WTC11 (cell line): ENCODE data around the gene MAMSTR. TPM values are rescaled to one million over a fixed set of nuclear protein-coding genes. Genes with fewer than 3 reads are reported as not detected.
A peak's percentile ranks its signal among the peaks of the same experiment; 100 is the strongest.

ENCODE experiments used
- ATAC-seq: fragments of 200-7000 bp; cut with Tn5 transposase; 2 replicates; pipeline ENCODE4 v1.10.0; 2021; ENCODE audit warnings: mild to moderate bottlenecking, moderate library complexity
- CTCF ChIA-PET: fragments of 300-600 bp; sonication (Branson Sonifier 250); formaldehyde crosslinking; loops from one replicate; lab custom pipeline; 2021; ENCODE audit warnings: antibody characterized with exemption; lab: Charles Lee
- POLR2A ChIA-PET: fragments of 350-600 bp; sonication (Branson Sonifier 250); formaldehyde crosslinking; loops from one replicate; lab custom pipeline; 2021; ENCODE audit warnings: antibody characterized with exemption; lab: Charles Lee
- DNase-seq: peaks from one replicate; pipeline ENCODE4 v3.0.0; 2021; ENCODE audit warnings: low spot score
- H3K27ac Mint-ChIP-seq: 2 replicates; pipeline ENCODE4 v1.8.0; 2021; ENCODE audit warnings: mixed read lengths
- H3K27me3 Mint-ChIP-seq: 2 replicates; pipeline ENCODE4 v1.8.0; 2021; ENCODE audit warnings: low read depth, mild to moderate bottlenecking, moderate library complexity, mixed read lengths
- H3K36me3 Mint-ChIP-seq: 2 replicates; pipeline ENCODE4 v1.8.0; 2021; ENCODE audit warnings: mixed read lengths
- H3K4me1 Mint-ChIP-seq: 2 replicates; pipeline ENCODE4 v1.8.0; 2022; ENCODE audit warnings: mixed read lengths
- H3K4me3 Mint-ChIP-seq: 2 replicates; pipeline ENCODE4 v1.8.0; 2021; ENCODE audit warnings: mild to moderate bottlenecking, moderate library complexity, mixed read lengths
- H3K9me3 Mint-ChIP-seq: 2 replicates; pipeline ENCODE4 v1.8.0; 2021; ENCODE audit warnings: mixed read lengths
- CBFB ChIP-seq: sonication (generic); formaldehyde crosslinking; IDR thresholded peaks from 2 replicates; pipeline ENCODE4 v1.8.1; 2022; ENCODE audit warnings: mild to moderate bottlenecking, low read depth, missing genetic modification reagents
- FOXP1 ChIP-seq: sonication (generic); formaldehyde crosslinking; IDR thresholded peaks from 2 replicates; pipeline ENCODE4 v1.8.0; 2022; ENCODE audit warnings: missing genetic modification reagents, mild to moderate bottlenecking, moderate library complexity, borderline replicate concordance
- JUN ChIP-seq: sonication (generic); formaldehyde crosslinking; IDR thresholded peaks from 2 replicates; pipeline ENCODE4 v1.8.0; 2023; ENCODE audit warnings: mild to moderate bottlenecking, missing genetic modification reagents
- MXD4 ChIP-seq: fragments of 250-450 bp; sonication (Bioruptor Pico); IDR thresholded peaks from 2 replicates; pipeline ENCODE4 v1.8.0; 2021; ENCODE audit warnings: mild to moderate bottlenecking, moderate library complexity, borderline replicate concordance
- NFATC4 ChIP-seq: fragments of 250-450 bp; sonication (Bioruptor Pico); IDR thresholded peaks from 2 replicates; pipeline ENCODE4 v1.9.0; 2021; ENCODE audit warnings: mild to moderate bottlenecking
- NFE2L1 ChIP-seq: sonication (generic); formaldehyde crosslinking; IDR thresholded peaks from 2 replicates; pipeline ENCODE4 v1.8.1; 2023; ENCODE audit warnings: missing genetic modification reagents
- OVOL2 ChIP-seq: fragments of 250-450 bp; sonication (Bioruptor Pico); IDR thresholded peaks from 2 replicates; pipeline ENCODE4 v1.9.0; 2021; ENCODE audit warnings: mild to moderate bottlenecking, borderline replicate concordance
- SMAD4 ChIP-seq: sonication (generic); formaldehyde crosslinking; IDR thresholded peaks from 2 replicates; pipeline ENCODE4 v1.8.0; 2022; ENCODE audit warnings: mild to moderate bottlenecking, missing genetic modification reagents
- SP1 ChIP-seq: sonication (generic); formaldehyde crosslinking; conservative IDR thresholded peaks from 2 replicates; pipeline ENCODE4 v1.8.1; 2022; ENCODE audit warnings: missing genetic modification reagents
- TEAD1 ChIP-seq: sonication (generic); formaldehyde crosslinking; IDR thresholded peaks from 2 replicates; pipeline ENCODE4 v1.8.0; 2022; ENCODE audit warnings: mild to moderate bottlenecking, missing genetic modification reagents
- TEAD4 ChIP-seq: sonication (generic); formaldehyde crosslinking; IDR thresholded peaks from 2 replicates; pipeline ENCODE4 v1.8.0; 2022; ENCODE audit warnings: mild to moderate bottlenecking, missing genetic modification reagents
- ZNF219 ChIP-seq: sonication (generic); formaldehyde crosslinking; IDR thresholded peaks from 2 replicates; pipeline ENCODE4 v1.8.0; 2023; ENCODE audit warnings: missing genetic modification reagents, mild to moderate bottlenecking, borderline replicate concordance
- total RNA-seq: library from RNA; stranded (reverse); gene quantifications from 3 replicates; pipeline ENCODE4 v1.2.3, GENCODE V29; 2021
- TF ChIP-seq, protein P1 (sequence below): fragments of 200-600 bp; IDR thresholded peaks from 2 replicates; pipeline ENCODE4 v1.8.0; 2022; ENCODE audit warnings: antibody characterized with exemption
- TF ChIP-seq, protein P2 (sequence below): fragments of 250-450 bp; sonication (Bioruptor Pico); IDR thresholded peaks from 2 replicates; pipeline ENCODE4 v2.1.2; 2022; ENCODE audit warnings: mild to moderate bottlenecking, moderate library complexity
- TF ChIP-seq, protein P3 (sequence below): sonication (generic); formaldehyde crosslinking; IDR thresholded peaks from 2 replicates; pipeline ENCODE4 v1.8.1; 2023; ENCODE audit warnings: mild to moderate bottlenecking, missing genetic modification reagents
- TF ChIP-seq, protein P4 (sequence below): sonication (generic); formaldehyde crosslinking; IDR thresholded peaks from 2 replicates; pipeline ENCODE4 v1.8.1; 2023; ENCODE audit warnings: mild to moderate bottlenecking, missing genetic modification reagents, moderate library complexity
- TF ChIP-seq, protein P5 (sequence below): sonication (generic); formaldehyde crosslinking; IDR thresholded peaks from 2 replicates; pipeline ENCODE4 v1.8.0; 2022; ENCODE audit warnings: mild to moderate bottlenecking, missing genetic modification reagents
- TF ChIP-seq, protein P6 (sequence below): sonication (generic); formaldehyde crosslinking; IDR thresholded peaks from 2 replicates; pipeline ENCODE4 v1.8.0; 2023; ENCODE audit warnings: missing genetic modification reagents

The MAMSTR gene
- total RNA-seq, 1 experiment from 2014 or later: 1.4 TPM

DNA sequence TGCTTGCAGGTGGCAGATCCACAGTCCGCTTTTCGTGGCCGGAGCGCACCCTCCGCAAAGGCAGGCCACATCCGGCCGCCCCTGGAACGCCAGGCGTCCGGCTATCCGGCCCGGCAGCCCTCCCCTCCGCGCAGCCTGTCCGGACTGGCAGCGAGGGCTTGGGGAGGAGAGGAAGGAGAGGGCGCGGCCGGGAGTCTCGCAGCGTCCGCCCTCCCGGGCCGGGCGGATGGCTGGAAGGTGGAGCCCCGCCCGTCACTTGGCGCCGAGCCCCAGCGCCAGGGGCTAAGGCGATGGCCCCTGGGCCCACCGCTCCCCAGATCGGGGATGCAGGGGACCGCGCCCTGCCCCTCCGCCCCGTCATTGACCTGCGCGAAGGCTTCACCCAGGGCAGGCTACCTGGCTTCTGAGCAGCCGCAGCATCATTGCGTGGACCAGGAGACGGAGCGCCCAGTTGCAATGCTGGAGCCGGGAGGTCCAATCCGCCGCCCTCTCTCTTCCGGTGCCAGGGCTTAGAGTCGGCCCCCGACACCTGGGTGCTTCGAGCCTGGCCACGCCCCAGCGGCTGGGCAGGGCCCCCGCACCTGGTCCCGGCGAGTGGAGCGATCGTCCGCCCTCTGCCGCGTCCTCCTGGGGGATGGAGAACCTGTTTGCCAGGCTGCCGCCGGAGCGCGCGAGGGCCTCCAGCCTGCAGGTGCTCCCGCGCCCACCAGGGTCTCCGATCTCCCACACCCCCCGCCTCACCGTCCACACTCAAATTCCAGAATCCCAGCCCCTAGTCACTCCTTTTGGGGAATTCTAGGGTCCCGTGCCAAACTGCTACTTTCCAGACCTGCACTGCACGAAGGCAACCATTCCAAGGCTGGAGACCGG lies 33.2 kb upstream of the MAMSTR start, which contains the start of gene FUT1 (continued):
- TF ChIP-seq, protein P1, sequence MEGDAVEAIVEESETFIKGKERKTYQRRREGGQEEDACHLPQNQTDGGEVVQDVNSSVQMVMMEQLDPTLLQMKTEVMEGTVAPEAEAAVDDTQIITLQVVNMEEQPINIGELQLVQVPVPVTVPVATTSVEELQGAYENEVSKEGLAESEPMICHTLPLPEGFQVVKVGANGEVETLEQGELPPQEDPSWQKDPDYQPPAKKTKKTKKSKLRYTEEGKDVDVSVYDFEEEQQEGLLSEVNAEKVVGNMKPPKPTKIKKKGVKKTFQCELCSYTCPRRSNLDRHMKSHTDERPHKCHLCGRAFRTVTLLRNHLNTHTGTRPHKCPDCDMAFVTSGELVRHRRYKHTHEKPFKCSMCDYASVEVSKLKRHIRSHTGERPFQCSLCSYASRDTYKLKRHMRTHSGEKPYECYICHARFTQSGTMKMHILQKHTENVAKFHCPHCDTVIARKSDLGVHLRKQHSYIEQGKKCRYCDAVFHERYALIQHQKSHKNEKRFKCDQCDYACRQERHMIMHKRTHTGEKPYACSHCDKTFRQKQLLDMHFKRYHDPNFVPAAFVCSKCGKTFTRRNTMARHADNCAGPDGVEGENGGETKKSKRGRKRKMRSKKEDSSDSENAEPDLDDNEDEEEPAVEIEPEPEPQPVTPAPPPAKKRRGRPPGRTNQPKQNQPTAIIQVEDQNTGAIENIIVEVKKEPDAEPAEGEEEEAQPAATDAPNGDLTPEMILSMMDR: no peak
- TF ChIP-seq TEAD1 (CRISPR knock-in tag): no peak; the same call in 1 of the 2 replicates
- TF ChIP-seq TEAD4 (CRISPR knock-in tag): no peak; the same call in 1 of the 2 replicates
- TF ChIP-seq, protein P2, sequence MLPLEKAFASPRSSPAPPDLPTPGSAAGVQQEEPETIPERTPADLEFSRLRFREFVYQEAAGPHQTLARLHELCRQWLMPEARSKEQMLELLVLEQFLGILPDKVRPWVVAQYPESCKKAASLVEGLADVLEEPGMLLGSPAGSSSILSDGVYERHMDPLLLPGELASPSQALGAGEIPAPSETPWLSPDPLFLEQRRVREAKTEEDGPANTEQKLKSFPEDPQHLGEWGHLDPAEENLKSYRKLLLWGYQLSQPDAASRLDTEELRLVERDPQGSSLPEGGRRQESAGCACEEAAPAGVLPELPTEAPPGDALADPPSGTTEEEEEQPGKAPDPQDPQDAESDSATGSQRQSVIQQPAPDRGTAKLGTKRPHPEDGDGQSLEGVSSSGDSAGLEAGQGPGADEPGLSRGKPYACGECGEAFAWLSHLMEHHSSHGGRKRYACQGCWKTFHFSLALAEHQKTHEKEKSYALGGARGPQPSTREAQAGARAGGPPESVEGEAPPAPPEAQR (CRISPR knock-in tag): no peak
- TF ChIP-seq CBFB (CRISPR knock-in tag): peak; percentile 96
- no peak for TF ChIP-seq NFATC4 (CRISPR knock-in tag)
- TF ChIP-seq, protein P3, sequence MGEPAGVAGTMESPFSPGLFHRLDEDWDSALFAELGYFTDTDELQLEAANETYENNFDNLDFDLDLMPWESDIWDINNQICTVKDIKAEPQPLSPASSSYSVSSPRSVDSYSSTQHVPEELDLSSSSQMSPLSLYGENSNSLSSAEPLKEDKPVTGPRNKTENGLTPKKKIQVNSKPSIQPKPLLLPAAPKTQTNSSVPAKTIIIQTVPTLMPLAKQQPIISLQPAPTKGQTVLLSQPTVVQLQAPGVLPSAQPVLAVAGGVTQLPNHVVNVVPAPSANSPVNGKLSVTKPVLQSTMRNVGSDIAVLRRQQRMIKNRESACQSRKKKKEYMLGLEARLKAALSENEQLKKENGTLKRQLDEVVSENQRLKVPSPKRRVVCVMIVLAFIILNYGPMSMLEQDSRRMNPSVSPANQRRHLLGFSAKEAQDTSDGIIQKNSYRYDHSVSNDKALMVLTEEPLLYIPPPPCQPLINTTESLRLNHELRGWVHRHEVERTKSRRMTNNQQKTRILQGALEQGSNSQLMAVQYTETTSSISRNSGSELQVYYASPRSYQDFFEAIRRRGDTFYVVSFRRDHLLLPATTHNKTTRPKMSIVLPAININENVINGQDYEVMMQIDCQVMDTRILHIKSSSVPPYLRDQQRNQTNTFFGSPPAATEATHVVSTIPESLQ (CRISPR knock-in tag): no peak
- TF ChIP-seq, protein P4, sequence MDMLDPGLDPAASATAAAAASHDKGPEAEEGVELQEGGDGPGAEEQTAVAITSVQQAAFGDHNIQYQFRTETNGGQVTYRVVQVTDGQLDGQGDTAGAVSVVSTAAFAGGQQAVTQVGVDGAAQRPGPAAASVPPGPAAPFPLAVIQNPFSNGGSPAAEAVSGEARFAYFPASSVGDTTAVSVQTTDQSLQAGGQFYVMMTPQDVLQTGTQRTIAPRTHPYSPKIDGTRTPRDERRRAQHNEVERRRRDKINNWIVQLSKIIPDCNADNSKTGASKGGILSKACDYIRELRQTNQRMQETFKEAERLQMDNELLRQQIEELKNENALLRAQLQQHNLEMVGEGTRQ: peak; percentile 66
- TF ChIP-seq JUN (CRISPR knock-in tag): no peak
- TF ChIP-seq FOXP1: peak; percentile 87
- TF ChIP-seq, protein P5, sequence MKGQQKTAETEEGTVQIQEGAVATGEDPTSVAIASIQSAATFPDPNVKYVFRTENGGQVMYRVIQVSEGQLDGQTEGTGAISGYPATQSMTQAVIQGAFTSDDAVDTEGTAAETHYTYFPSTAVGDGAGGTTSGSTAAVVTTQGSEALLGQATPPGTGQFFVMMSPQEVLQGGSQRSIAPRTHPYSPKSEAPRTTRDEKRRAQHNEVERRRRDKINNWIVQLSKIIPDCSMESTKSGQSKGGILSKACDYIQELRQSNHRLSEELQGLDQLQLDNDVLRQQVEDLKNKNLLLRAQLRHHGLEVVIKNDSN (CRISPR knock-in tag): peak; percentile 60; the same call in 1 of the 2 replicates
- TF ChIP-seq ZNF219: peak; percentile 5; the same call in 1 of the 2 replicates
- TF ChIP-seq NFE2L1: no peak
- TF ChIP-seq, protein P6, sequence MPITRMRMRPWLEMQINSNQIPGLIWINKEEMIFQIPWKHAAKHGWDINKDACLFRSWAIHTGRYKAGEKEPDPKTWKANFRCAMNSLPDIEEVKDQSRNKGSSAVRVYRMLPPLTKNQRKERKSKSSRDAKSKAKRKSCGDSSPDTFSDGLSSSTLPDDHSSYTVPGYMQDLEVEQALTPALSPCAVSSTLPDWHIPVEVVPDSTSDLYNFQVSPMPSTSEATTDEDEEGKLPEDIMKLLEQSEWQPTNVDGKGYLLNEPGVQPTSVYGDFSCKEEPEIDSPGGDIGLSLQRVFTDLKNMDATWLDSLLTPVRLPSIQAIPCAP (CRISPR knock-in tag): 0 out of 2 replicates have a peak, but pooled peaks have one; percentile 35
- no peak for TF ChIP-seq MXD4 (CRISPR knock-in tag)
- TF ChIP-seq SMAD4 (CRISPR knock-in tag): no peak; the same call in 1 of the 2 replicates
- peak; percentile 92 for TF ChIP-seq SP1 (CRISPR knock-in tag)

DNA sequence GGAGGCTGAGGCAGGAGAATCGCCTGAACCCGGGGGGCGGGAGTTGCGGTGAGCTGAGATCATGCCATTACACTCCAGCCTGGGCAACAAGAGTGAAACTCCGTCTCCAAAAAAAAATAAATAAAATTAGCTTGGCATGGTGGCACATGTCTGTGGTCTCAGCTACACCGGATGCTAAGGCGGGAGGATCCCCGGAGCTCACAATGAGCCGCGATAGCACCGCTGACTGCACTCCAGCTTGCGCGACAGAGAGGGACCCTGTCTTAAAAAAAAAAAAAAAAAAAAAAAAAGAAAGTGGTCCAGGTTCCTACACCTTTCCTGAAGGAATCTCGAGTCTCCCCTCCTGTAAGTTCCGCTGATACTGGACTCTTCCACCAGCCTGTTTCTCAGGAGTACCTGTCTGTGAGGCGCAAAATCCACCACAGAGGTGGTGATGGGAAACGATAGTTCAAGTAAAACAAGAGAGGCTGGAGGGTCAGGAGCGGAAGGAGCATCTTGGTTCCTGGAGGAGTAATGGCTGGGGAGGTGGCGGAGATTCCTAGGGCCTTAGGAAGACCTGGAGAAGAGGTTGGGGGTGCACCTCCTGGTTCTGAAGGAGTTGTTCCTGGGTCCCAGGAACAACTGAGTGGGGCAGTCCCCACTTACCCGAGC lies 32.4 kb upstream of the MAMSTR start:
- CTCF ChIA-PET: interaction anchor here (0.9 to 1.2 kb wide), 5 partner anchors 13 to 219 kb away, joined by 3 to 7 read pairs (median 3); partner anchors contain the start of gene CA11
- Mint-ChIP-seq H3K9me3 (no peaks in the 10 kb centered on the region), H3K4me1 (peaks cover 45% of the 10 kb centered on the region), H3K27me3 (peaks cover 10% of the 10 kb centered on the region), H3K27ac (peak overlapping the region; percentile 91), H3K4me3 (peak overlapping the region; percentile 95), H3K36me3 (peaks cover 18% of the 10 kb centered on the region; the same call in 1 of the 2 replicates)
- no peak for TF ChIP-seq OVOL2 (CRISPR knock-in tag)
- no peak for TF ChIP-seq NFE2L1
- no peak for TF ChIP-seq CBFB (CRISPR knock-in tag)
- no peak for TF ChIP-seq MXD4 (CRISPR knock-in tag)
- POLR2A ChIA-PET: interaction anchor here (0.6 to 1.7 kb wide), 6 partner anchors 13 to 1895 kb away, joined by 3 to 17 read pairs (median 4); partner anchors contain the start of gene CA11
- ATAC-seq (peak; percentile 7), DNase-seq (no peak)
